CD14-positive monocyte (primary cell): ENCODE results near the gene FOLR1. TPM values are rescaled to one million over a fixed set of nuclear protein-coding genes. Genes with fewer than 3 reads are reported as not detected.
"Not testable (repeated sequence)": the region's sequence is repeated elsewhere in the genome, so short reads cannot be mapped to it uniquely, and the experiment has no call there.

Experiments used
- DNase-seq, 3 donors: peaks; one replicate each; pipeline ENCODE4 v3.0.0-alpha.2; 2011 to 2022
- H2AFZ ChIP-seq: 2 replicates; pipeline ENCODE4 v1.6.0; 2012; ENCODE audit warnings: mild to moderate bottlenecking, low read depth, low read length, inconsistent platforms; ENCODE audit not compliant: insufficient read depth, poor library complexity, severe bottlenecking
- H3K27ac ChIP-seq, 2 donors: 1 replicate in 1 of 2; 2 replicates in 1 of 2; pipeline ENCODE4 v1.5.1; 2012 to 2013; ENCODE audit warnings: low read length in 2 of 2, control low read depth in 1 of 2, inconsistent platforms in 1 of 2, low read depth in 1 of 2, mild to moderate bottlenecking in 1 of 2
- H3K27me3 ChIP-seq, 2 donors: one replicate each; pipeline versions ENCODE4 v1.6.0 to v1.6.1; 2011 to 2013; ENCODE audit warnings: low read length in 2 of 2; ENCODE audit not compliant: control insufficient read depth in 2 of 2, insufficient read depth in 2 of 2
- H3K36me3 ChIP-seq, 2 donors: replicated peaks in 1 of 2; 1 replicate in 1 of 2; 2 replicates in 1 of 2; pipeline versions ENCODE4 v1.5.1 to v1.6.1; 2012 to 2013; ENCODE audit warnings: low read length in 2 of 2, control low read depth in 1 of 2, inconsistent platforms in 1 of 2, mild to moderate bottlenecking in 1 of 2; ENCODE audit not compliant: insufficient read depth in 2 of 2, control insufficient read depth in 1 of 2
- H3K4me1 ChIP-seq, 2 donors: 1 replicate in 1 of 2; 2 replicates in 1 of 2; pipeline versions ENCODE4 v1.5.1 to v1.6.1; 2012 to 2013; ENCODE audit warnings: low read length in 2 of 2, control low read depth in 1 of 2, inconsistent platforms in 1 of 2, mild to moderate bottlenecking in 1 of 2, moderate library complexity in 1 of 2; ENCODE audit not compliant: insufficient read depth in 2 of 2, control insufficient read depth in 1 of 2
- H3K4me2 ChIP-seq: replicated peaks from 2 replicates; pipeline ENCODE3; 2012; ENCODE audit warnings: low read length, moderate library complexity, mild to moderate bottlenecking; ENCODE audit not compliant: poor library complexity, severe bottlenecking; ENCODE audit errors: extremely low read depth
- H3K4me3 ChIP-seq, 3 experiments: fragments of 200-600 bp in 1 of 3; sonication (generic) in 1 of 3; replicated peaks in 1 of 3; 1 replicate in 2 of 3; 2 replicates in 1 of 3; pipeline ENCODE4 v1.5.1; 2011 to 2013; ENCODE audit warnings: low read length in 3 of 3, mild to moderate bottlenecking in 3 of 3, control low read depth in 2 of 3, low read depth in 2 of 3, inconsistent platforms in 1 of 3, moderate library complexity in 1 of 3
- H3K79me2 ChIP-seq: 2 replicates; pipeline ENCODE4 v1.6.0; 2012; ENCODE audit warnings: mild to moderate bottlenecking, control low read depth, inconsistent platforms, low read length, moderate library complexity; ENCODE audit not compliant: insufficient read depth
- H3K9ac ChIP-seq: 2 replicates; pipeline ENCODE4 v1.6.0; 2017; ENCODE audit warnings: low read length, mild to moderate bottlenecking; ENCODE audit not compliant: insufficient read depth, poor library complexity, severe bottlenecking
- H3K9me3 ChIP-seq, 2 donors: replicated peaks in 1 of 2; 1 replicate in 1 of 2; 2 replicates in 1 of 2; pipeline versions ENCODE4 v1.5.1 to v1.6.1; 2012 to 2013; ENCODE audit warnings: low read length in 2 of 2, control low read depth in 1 of 2; ENCODE audit not compliant: control insufficient read depth in 1 of 2, insufficient read depth in 1 of 2
- H4K20me1 ChIP-seq: 2 replicates; pipeline ENCODE4 v1.6.0; 2012; ENCODE audit warnings: mild to moderate bottlenecking, low read length, control low read depth, moderate library complexity; ENCODE audit not compliant: insufficient read depth
- H3K27ac Mint-ChIP-seq, 7 donors: one replicate each; pipeline ENCODE4 v1.8.0; 2020; ENCODE audit warnings: mild to moderate bottlenecking in 7 of 7, mixed read lengths in 7 of 7, moderate library complexity in 6 of 7, inconsistent platforms in 2 of 7
- H3K27me3 Mint-ChIP-seq, 3 donors: one replicate each; pipeline ENCODE4 v1.8.0; 2021 to 2022; ENCODE audit warnings: low read depth in 3 of 3, mild to moderate bottlenecking in 3 of 3, mixed read lengths in 3 of 3, moderate library complexity in 3 of 3, inconsistent platforms in 1 of 3
- H3K36me3 Mint-ChIP-seq, 2 donors: one replicate each; pipeline ENCODE4 v1.8.0; 2020; ENCODE audit warnings: mixed read lengths in 2 of 2, inconsistent platforms in 1 of 2, mild to moderate bottlenecking in 1 of 2
- H3K4me1 Mint-ChIP-seq: one replicate; pipeline ENCODE4 v1.8.0; 2020; ENCODE audit warnings: mild to moderate bottlenecking, mixed read lengths
- H3K4me3 Mint-ChIP-seq, 2 donors: one replicate each; pipeline ENCODE4 v1.8.0; 2020; ENCODE audit warnings: mild to moderate bottlenecking in 2 of 2, mixed read lengths in 2 of 2, moderate library complexity in 1 of 2
- H3K9me3 Mint-ChIP-seq, 7 donors: one replicate each; pipeline ENCODE4 v1.8.0; 2020 to 2022; ENCODE audit warnings: mixed read lengths in 7 of 7, mild to moderate bottlenecking in 6 of 7, moderate library complexity in 6 of 7, inconsistent platforms in 2 of 7
- CTCF ChIP-seq: fragments of 200-600 bp; IDR thresholded peaks from one replicate; pipeline ENCODE4 v1.8.0; 2022; ENCODE audit warnings: antibody characterized with exemption, mild to moderate bottlenecking
- WGBS: methylation state at CpG from one replicate; pipeline ENCODE4 v1.1.5; 2013; ENCODE audit warnings: missing lambda C conversion rate; ENCODE audit not compliant: insufficient coverage; 5-methylcytosine and 5-hydroxymethylcytosine counted together
- intact Hi-C, 2 donors: fragments of 100-400 bp; cut with micrococcal nuclease; formaldehyde crosslinking; loops; one replicate each; pipeline versions ENCODE4 v1.15.0 to v1.15.1; 2023
- polyA plus RNA-seq, 3 donors: library from polyadenylated mRNA; depleted of rRNA in 1 of 3; unstranded in 2 of 3; stranded (reverse) in 1 of 3; fragments of 300-500 nt in 2 of 3; fragments of >200 nt in 1 of 3; fragmentation: Illumina TruSeq in 2 of 3; gene quantifications; 1 replicate in 2 of 3; 2 replicates in 1 of 3; pipeline ENCODE4 v1.2.3, GENCODE V29; 2012 to 2021

The FOLR1 gene
- polyA plus RNA-seq, 3 donors, result not detected

DNA sequence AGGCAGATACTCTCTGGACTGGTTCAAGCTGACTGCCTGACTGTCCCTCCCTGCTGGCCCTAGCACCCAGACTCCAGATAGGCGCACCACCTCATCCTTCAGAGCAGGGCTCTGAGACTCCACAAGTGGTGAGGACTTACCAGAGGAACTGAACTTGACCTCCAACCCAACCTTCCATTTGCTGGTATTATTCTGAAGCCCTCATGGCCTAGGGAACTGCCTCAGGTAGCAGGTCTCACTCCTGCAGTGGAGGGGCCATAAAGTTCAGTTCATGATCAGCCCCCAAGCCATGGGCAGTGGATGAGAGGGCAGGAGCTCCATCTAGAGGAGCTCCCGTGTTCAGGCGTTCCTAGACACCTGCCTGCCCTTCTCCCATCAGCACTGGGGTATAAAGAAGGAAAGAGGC, 10.4 kb upstream of the FOLR1 start:
- not testable (repeated sequence) for H3K9ac ChIP-seq, H3K9me3 ChIP-seq, H3K79me2 ChIP-seq, H3K27me3 ChIP-seq, H3K9me3 Mint-ChIP-seq, H4K20me1 ChIP-seq, H3K36me3 Mint-ChIP-seq, H3K36me3 ChIP-seq, H3K27me3 Mint-ChIP-seq, H2AFZ ChIP-seq, H3K4me3 Mint-ChIP-seq, DNase-seq, H3K4me3 ChIP-seq, H3K4me2 ChIP-seq
- 100% methylated on average over 1 of the region's 3 CpGs for WGBS
- Mint-ChIP-seq H3K4me1 (peaks cover 13% of the 10 kb centered on the region), H3K27ac (peak overlapping the region in 4 of 7 donors; percentile 7 to 77 (median 48))
- intact Hi-C loops, result loop anchor here in 1 of 2 donors (5.0 kb wide), 1 partner anchor 46 kb away; no protein-coding TSS in a partner anchor
- Histone ChIP-seq H3K27ac (peak overlapping the region; percentile 35 to 63), H3K4me1 (peaks cover 6 to 18% of the 10 kb centered on the region in 2 donors)

DNA sequence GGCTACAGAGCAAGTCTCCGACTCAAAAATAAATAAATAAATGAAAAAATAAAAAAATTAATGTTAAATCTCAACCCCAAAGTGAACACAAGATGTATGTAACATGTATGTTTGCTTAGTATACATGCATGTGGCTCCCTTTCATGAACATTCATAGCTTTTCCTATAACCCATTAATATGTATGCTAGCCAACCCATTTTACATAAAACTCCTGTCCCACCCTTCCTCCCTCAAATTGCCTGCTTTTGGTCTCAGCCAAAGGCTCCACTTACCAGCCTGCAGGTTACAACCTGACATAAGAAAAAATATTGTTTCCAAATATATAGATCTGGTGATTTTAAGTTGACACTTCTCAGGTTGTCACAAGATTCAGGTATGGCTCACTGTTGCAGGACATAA, 3.7 kb upstream of the FOLR1 start:
- no peaks in the 10 kb centered on the region for H4K20me1 ChIP-seq
- H3K4me2 ChIP-seq, result no peak overlapping the region
- intact Hi-C loops, result no loop called here
- Mint-ChIP-seq H3K27me3 (peaks cover 3 to 6% (median 4%) of the 10 kb centered on the region in 3 donors), H3K36me3 (no peaks in the 10 kb centered on the region), H3K27ac (no peak overlapping the region), H3K4me3 (no peak overlapping the region), H3K9me3 (peaks cover 0 to 2% (median 0%) of the 10 kb centered on the region in 7 donors), H3K4me1 (peaks cover 4% of the 10 kb centered on the region)
- TF ChIP-seq CTCF, result no peak
- H3K4me1 ChIP-seq, result peaks cover 2 to 6% of the 10 kb centered on the region in 2 donors
- no peak overlapping the region for H3K4me3 ChIP-seq
- no peaks in the 10 kb centered on the region for H3K79me2 ChIP-seq
- DNase-seq, result no peak
- WGBS, result no CpG with 5 or more reads among the region's 1 CpG
- no peaks in the 10 kb centered on the region for H3K9me3 ChIP-seq
- H3K9ac ChIP-seq, result no peak overlapping the region
- H3K36me3 ChIP-seq, result no peaks in the 10 kb centered on the region
- H3K27me3 ChIP-seq, result no peaks in the 10 kb centered on the region
- H2AFZ ChIP-seq, result no peak overlapping the region
- H3K27ac ChIP-seq, result no peak overlapping the region
